ENCODE measurements around the gene PRPF8.

DNA sequence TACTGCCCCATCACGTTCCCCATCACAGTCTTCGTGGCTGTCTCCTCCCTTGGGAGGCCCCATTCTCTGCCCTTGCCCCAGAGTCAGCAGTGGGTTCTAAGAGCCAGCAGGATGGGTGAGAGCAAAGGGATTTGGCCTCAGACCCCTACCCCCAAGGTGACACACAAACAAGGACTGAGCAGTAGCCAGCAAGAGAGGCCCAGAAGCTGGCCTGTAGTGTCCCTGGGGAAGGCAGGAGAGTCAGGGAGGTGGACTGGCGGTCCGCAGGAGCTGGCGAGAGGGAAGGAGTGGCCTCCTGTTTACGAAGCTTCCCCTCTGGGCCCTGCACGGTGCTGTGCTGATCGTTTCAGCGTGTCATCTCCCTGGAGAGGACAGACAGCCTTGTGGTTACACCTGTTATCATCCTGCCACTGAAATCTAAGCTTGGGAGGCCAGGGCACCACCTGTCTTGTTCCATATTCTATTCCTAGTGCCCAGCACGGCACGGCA, 48.2 kb upstream of the PRPF8 start:
- TF ChIP-seq, protein P1, sequence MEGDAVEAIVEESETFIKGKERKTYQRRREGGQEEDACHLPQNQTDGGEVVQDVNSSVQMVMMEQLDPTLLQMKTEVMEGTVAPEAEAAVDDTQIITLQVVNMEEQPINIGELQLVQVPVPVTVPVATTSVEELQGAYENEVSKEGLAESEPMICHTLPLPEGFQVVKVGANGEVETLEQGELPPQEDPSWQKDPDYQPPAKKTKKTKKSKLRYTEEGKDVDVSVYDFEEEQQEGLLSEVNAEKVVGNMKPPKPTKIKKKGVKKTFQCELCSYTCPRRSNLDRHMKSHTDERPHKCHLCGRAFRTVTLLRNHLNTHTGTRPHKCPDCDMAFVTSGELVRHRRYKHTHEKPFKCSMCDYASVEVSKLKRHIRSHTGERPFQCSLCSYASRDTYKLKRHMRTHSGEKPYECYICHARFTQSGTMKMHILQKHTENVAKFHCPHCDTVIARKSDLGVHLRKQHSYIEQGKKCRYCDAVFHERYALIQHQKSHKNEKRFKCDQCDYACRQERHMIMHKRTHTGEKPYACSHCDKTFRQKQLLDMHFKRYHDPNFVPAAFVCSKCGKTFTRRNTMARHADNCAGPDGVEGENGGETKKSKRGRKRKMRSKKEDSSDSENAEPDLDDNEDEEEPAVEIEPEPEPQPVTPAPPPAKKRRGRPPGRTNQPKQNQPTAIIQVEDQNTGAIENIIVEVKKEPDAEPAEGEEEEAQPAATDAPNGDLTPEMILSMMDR (conservative IDR thresholded peaks at IDR 0.05; ENCODE audit: low read depth in 2 of 2) = no peak
- TF ChIP-seq EZH2 (IDR thresholded peaks at IDR 0.05; ENCODE audit: low read depth, unreplicated experiment) = no peak
